ENCODE measurements around the gene SKP1. TPM values are rescaled to one million over a fixed set of nuclear protein-coding genes. Genes with fewer than 3 reads are reported as not detected.
A peak's percentile ranks its signal among the peaks of the same experiment; 100 is the strongest.

SKP1 gene
- total and polyA plus RNA-seq, 4 donors, result 129 to 407 (median 253) TPM

DNA sequence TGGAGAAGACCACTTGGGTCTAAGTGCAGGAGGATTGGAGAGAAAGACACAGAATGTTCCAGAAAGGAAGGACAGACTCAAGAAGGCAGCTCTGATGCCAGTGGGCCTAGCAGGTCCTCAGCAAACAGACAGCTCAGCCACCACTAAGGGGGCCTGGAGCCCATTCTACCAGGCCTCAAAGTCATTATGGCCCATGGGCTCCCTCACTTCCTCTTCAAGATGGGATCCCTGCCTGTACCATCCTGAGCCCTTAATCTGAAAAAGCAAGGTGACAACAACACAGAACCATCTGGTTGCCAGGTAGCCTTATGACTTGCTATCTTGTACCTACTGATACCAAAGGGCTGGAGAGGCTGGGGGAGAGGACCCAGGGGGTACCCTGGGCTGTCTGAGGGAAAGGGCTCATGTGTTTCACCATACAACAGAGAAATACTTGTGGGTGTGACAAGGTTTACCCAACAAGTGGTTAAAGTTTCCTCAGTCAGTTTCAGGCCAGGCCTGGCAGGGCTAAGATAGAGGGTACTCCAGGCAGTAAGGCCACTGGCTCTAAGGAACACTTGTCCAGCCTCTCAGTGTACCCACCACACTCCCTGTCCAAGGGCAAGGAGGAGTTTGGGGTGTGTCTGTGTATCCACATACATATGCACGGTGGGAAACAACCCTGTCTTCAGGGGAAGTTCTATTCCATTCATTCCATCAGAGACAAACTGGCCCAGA is 31.6 kb downstream of the SKP1 start:
- H3K36me3 ChIP-seq (ENCODE audit: control insufficient read depth in 4 of 4, insufficient read depth in 3 of 4, low read depth in 1 of 4, low read length in 3 of 4), result peaks cover 6 to 34% (median 18%) of the 10 kb centered on the region in 4 donors
- no peak overlapping the region for H3K27ac ChIP-seq (ENCODE audit: low read depth in 1 of 2, low read length in 2 of 2)
- peak; percentile 31 for DNase-seq (ENCODE audit: low spot score)
- H3K27me3 ChIP-seq (ENCODE audit: control insufficient read depth in 4 of 4, insufficient read depth in 4 of 4, low read length in 3 of 4), result no peaks in the 10 kb centered on the region
- TF ChIP-seq EGR1 (IDR thresholded peaks at IDR 0.05; ENCODE audit: low read depth in 2 of 2), result no peak
- TF ChIP-seq, protein P1, sequence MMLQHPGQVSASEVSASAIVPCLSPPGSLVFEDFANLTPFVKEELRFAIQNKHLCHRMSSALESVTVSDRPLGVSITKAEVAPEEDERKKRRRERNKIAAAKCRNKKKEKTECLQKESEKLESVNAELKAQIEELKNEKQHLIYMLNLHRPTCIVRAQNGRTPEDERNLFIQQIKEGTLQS (IDR thresholded peaks at IDR 0.05), result no peak
- TF ChIP-seq, protein P2, sequence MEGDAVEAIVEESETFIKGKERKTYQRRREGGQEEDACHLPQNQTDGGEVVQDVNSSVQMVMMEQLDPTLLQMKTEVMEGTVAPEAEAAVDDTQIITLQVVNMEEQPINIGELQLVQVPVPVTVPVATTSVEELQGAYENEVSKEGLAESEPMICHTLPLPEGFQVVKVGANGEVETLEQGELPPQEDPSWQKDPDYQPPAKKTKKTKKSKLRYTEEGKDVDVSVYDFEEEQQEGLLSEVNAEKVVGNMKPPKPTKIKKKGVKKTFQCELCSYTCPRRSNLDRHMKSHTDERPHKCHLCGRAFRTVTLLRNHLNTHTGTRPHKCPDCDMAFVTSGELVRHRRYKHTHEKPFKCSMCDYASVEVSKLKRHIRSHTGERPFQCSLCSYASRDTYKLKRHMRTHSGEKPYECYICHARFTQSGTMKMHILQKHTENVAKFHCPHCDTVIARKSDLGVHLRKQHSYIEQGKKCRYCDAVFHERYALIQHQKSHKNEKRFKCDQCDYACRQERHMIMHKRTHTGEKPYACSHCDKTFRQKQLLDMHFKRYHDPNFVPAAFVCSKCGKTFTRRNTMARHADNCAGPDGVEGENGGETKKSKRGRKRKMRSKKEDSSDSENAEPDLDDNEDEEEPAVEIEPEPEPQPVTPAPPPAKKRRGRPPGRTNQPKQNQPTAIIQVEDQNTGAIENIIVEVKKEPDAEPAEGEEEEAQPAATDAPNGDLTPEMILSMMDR (IDR thresholded peaks at IDR 0.05; ENCODE audit: low read depth, low read length, missing input control), result no peak
- TF ChIP-seq, protein P3, sequence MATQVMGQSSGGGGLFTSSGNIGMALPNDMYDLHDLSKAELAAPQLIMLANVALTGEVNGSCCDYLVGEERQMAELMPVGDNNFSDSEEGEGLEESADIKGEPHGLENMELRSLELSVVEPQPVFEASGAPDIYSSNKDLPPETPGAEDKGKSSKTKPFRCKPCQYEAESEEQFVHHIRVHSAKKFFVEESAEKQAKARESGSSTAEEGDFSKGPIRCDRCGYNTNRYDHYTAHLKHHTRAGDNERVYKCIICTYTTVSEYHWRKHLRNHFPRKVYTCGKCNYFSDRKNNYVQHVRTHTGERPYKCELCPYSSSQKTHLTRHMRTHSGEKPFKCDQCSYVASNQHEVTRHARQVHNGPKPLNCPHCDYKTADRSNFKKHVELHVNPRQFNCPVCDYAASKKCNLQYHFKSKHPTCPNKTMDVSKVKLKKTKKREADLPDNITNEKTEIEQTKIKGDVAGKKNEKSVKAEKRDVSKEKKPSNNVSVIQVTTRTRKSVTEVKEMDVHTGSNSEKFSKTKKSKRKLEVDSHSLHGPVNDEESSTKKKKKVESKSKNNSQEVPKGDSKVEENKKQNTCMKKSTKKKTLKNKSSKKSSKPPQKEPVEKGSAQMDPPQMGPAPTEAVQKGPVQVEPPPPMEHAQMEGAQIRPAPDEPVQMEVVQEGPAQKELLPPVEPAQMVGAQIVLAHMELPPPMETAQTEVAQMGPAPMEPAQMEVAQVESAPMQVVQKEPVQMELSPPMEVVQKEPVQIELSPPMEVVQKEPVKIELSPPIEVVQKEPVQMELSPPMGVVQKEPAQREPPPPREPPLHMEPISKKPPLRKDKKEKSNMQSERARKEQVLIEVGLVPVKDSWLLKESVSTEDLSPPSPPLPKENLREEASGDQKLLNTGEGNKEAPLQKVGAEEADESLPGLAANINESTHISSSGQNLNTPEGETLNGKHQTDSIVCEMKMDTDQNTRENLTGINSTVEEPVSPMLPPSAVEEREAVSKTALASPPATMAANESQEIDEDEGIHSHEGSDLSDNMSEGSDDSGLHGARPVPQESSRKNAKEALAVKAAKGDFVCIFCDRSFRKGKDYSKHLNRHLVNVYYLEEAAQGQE (IDR thresholded peaks at IDR 0.05), result no peak
- no peak for TF ChIP-seq TAF1 (conservative IDR thresholded peaks at IDR 0.05)
- no peak for TF ChIP-seq FOXA2 (IDR thresholded peaks at IDR 0.05)
- TF ChIP-seq NR2F2 (IDR thresholded peaks at IDR 0.05), result no peak
- no peak for TF ChIP-seq JUND (IDR thresholded peaks at IDR 0.05)
- TF ChIP-seq HNF4A (conservative IDR thresholded peaks at IDR 0.05), result no peak
- TF ChIP-seq RXRA (IDR thresholded peaks at IDR 0.05), result no peak
- TF ChIP-seq, protein P4, sequence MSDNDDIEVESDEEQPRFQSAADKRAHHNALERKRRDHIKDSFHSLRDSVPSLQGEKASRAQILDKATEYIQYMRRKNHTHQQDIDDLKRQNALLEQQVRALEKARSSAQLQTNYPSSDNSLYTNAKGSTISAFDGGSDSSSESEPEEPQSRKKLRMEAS (IDR thresholded peaks at IDR 0.05), result no peak
- no peak for TF ChIP-seq FOXA1 (IDR thresholded peaks at IDR 0.05)
- no peak for TF ChIP-seq YY1 (IDR thresholded peaks at IDR 0.05)
- peaks cover 0 to 11% (median 4%) of the 10 kb centered on the region in 4 donors for H3K4me1 ChIP-seq (ENCODE audit: control insufficient read depth in 4 of 4, insufficient read depth in 4 of 4, low read length in 3 of 4)
- WGBS, result 72% methylated on average over 1 of the region's 1 CpG
- no peak overlapping the region for H3K9ac ChIP-seq (ENCODE audit: low read depth in 1 of 2, low read length in 2 of 2)
- H3K4me3 ChIP-seq (ENCODE audit: low read depth in 1 of 3, low read length in 3 of 3), result no peak overlapping the region
- H3K9me3 ChIP-seq (ENCODE audit: control insufficient read depth in 4 of 4, low read length in 3 of 4), result no peaks in the 10 kb centered on the region

DNA sequence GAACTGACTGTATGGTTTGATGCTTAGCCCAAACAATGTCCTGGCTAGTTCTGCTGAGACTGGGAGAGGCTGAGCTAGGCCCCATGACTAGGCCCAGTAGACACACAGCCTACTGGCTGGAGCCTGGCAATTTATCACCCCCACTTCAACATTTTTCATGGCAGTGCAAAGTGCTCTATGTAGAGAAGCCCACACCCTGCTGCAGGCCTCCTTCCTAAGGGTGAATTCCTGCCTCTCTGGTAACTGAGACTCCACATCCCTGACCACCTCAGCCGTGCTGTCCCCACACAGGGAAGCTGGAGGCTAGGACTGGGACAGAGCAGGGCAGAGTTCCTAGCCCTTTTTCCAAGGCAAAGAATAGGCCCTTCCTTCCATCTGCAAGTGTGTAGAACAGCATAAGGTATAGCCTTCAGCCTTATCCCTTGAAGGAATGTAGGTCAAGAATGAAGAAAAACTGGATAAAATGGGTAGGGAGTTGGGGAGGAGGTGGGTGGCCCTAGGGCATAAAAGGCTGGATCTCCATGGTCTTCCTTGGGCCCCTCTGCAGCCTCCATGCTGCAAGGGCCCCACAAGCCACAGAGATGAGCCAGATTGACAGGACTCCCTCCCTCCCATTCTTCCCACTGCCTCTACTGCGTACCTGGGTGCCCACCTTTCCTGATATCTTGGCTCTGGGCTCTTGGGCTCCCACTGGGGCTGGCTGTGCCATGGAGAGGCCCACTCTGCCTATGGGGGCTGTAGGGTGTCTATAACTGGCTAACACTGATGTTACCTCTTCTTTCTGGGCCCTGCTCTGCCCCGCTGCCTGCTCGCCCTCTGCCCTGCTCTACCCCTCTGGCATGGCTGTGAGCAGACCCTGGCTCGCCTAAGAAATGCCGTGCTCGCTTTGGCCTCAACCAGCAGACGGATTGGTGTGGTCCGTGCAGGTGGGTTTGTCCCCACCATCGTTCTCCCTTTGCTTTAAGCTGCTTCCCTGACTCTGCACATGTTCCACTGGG is 32.5 kb downstream of the SKP1 start:
- DNase-seq (ENCODE audit: low spot score), result peak; percentile 30
- Histone ChIP-seq H3K27me3 (ENCODE audit: control insufficient read depth in 4 of 4, insufficient read depth in 4 of 4, low read length in 3 of 4) (no peaks in the 10 kb centered on the region), H3K4me3 (ENCODE audit: low read depth in 1 of 3, low read length in 3 of 3) (no peak overlapping the region), H3K9ac (ENCODE audit: low read depth in 1 of 2, low read length in 2 of 2) (no peak overlapping the region), H3K27ac (ENCODE audit: low read depth in 1 of 2, low read length in 2 of 2) (no peak overlapping the region), H3K36me3 (ENCODE audit: control insufficient read depth in 4 of 4, insufficient read depth in 3 of 4, low read depth in 1 of 4, low read length in 3 of 4) (peaks cover 6 to 33% (median 15%) of the 10 kb centered on the region in 4 donors), H3K9me3 (ENCODE audit: control insufficient read depth in 4 of 4, low read length in 3 of 4) (no peaks in the 10 kb centered on the region), H3K4me1 (ENCODE audit: control insufficient read depth in 4 of 4, insufficient read depth in 4 of 4, low read length in 3 of 4) (peaks cover 0 to 7% (median 0%) of the 10 kb centered on the region in 4 donors)
- WGBS, result 96% methylated on average over 10 of the region's 10 CpGs
- TF ChIP-seq YY1 (IDR thresholded peaks at IDR 0.05) (no peak), SP1 (IDR thresholded peaks at IDR 0.05) (no peak)
- TF ChIP-seq, protein P5, sequence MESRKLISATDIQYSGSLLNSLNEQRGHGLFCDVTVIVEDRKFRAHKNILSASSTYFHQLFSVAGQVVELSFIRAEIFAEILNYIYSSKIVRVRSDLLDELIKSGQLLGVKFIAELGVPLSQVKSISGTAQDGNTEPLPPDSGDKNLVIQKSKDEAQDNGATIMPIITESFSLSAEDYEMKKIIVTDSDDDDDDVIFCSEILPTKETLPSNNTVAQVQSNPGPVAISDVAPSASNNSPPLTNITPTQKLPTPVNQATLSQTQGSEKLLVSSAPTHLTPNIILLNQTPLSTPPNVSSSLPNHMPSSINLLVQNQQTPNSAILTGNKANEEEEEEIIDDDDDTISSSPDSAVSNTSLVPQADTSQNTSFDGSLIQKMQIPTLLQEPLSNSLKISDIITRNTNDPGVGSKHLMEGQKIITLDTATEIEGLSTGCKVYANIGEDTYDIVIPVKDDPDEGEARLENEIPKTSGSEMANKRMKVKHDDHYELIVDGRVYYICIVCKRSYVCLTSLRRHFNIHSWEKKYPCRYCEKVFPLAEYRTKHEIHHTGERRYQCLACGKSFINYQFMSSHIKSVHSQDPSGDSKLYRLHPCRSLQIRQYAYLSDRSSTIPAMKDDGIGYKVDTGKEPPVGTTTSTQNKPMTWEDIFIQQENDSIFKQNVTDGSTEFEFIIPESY (IDR thresholded peaks at IDR 0.05), result no peak

Measured in liver (tissue), 9 donors.